NOMO-1 (cell line): ENCODE measurements around the gene NEK1.

Source experiments
- DNase-seq, 2 experiments: peaks; one replicate each; lab custom pipeline; 2025; ENCODE audit not compliant: unreplicated experiment in 2 of 2; lab: John Stamatoyannopoulos, UW

NEK1 gene

GRCh38 chr4:169383724-169384123 lies 228.7 kb downstream of the NEK1 start:
- no peak for DNase-seq

DNA sequence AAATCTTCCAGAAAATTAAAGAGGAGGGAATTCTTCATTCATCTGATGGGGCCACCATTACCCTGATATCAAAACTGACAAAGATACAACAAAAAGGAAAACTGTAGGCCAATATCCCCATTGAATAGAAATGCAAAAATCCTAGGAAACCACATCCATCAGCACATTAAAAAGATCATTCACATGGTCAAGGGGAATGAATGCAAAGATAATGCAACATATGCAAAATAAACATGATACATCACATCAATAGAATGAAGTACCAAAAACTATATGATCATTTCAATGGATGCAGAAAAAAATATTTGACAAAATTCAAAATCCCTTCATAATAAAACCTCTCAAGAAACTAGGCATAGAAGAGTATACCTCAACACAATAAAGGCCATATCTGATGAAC lies 232.7 kb downstream of the NEK1 start:
- no peak for DNase-seq

GRCh38 chr4:169377367-169377766 lies 235.0 kb downstream of the NEK1 start:
- no peak for DNase-seq

DNA sequence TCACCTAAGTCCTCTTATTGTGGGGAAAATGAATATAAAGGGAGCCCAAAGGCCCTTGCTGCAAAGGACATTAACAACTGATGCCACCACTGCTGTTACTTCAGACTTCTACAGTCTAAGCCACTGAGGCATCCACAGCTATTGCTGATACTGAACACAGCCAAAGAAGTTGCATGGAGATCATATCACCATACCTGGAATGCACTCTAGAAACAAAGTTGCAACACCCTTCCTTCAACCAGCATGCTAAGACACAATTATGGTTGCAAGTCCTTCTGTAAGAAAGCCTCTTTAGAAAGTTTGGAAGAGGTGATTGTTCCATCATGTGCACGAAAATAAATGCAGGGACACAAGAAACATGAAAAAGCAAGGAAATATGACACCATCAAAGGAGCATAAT lies 236.0 kb downstream of the NEK1 start:
- no peak for DNase-seq

DNA sequence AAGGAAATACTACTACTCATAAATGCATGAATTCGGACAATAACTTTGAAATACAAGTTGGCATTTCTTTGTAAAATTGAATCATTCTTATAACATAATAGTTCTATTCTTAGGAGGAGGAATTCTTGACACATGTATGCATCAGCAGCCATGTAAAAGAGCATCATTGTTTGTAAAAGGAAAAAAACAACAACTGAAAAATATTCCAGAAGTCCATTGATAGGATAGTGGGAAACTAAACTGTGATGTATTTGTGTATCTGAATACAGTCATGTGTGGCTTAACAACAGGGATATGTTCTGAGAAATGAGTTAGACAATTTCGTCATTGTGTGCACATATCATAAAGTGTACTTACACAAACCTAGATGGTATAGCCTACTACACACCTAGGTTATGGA lies 239.6 kb downstream of the NEK1 start:
- no peak for DNase-seq

- DNase-seq: no peak
These were observed 242.7 kb downstream of the NEK1 start for GRCh38 chr4:169369634-169370033.

DNA sequence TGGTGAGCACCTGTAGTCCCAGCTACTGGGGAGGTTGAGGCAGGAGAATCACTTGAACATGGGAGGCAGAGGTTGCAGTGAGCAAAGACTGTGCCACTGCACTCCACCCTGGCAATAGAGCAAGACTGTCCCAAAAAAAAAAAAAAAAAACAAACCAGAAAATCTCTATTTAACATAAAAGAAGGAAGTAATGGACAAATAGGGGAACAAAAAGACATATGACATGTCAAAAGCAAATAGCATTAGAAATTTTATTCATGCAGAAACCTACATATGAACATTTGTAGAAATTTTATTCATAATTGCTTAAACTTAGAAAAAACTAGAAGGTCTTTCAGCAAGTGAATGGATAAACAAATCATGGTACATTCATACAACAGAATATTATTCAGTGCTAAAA lies 244.6 kb downstream of the NEK1 start:
- peak in 1 of 2 experiments; percentile 50 for DNase-seq

- no peak for DNase-seq
These were observed 245.6 kb downstream of the NEK1 start for GRCh38 chr4:169366821-169367220.

DNA sequence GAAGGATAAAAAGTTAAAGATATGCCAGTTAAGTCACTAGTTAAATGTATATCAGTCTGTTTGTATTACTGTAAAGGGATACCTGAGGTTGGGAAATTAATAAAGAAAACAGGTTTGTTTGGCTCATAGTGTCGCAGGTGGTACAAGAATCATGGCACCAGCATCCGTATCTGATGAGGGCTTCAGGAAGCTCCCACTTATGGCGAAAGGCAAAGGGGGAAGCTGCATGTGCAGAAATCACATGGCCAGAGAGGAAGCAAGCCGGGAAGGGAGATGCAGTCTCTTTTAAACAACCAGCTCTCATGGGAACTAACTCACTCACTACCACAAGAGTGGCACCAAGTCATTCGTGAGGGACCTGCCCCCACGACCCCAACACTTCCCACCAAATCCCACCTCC lies 249.8 kb downstream of the NEK1 start:
- peak in 1 of 2 experiments; percentile 25 for DNase-seq

DNA sequence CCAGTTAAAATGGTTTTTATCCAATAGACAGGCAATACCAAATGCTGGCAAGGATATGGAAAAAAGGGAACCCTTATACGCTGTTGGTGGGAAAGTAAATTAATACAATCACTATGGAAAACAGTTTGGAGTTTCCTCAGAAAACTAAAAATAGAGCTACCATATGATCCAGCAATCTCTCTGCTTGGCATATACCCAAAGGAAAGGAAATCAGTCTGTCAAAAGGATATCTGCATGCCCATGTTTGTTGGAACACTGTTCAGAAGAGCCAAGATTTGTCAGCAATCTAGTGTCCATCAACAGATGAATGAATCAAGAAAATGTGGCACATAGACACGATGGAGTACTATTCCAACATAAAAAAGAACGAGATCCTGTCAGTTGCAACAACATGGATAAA lies 250.6 kb downstream of the NEK1 start:
- DNase-seq: no peak

- DNase-seq: no peak
These were observed 252.4 kb downstream of the NEK1 start for GRCh38 chr4:169359961-169360360.

- DNase-seq: no peak
These were observed 260.0 kb downstream of the NEK1 start for GRCh38 chr4:169352360-169352759.

DNA sequence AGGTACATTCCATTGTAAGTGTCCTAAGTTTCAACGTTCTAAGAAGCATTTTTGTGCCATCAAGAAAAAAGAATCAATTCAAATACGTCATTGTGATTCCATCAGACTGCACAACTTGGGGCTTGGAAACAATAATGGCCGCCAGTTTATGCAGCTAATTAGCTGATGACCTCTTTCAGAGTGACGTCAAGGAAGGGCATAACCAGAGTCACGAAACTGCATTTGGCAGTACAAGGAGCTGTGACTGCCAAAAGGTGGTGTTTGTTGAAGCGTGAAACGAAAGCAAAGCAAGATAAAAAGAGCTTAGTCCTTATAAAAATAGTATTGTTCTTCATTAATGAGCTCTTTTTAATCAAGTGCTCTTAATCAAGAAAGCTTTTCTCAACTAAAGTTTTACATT lies 260.5 kb downstream of the NEK1 start:
- DNase-seq: no peak

DNA sequence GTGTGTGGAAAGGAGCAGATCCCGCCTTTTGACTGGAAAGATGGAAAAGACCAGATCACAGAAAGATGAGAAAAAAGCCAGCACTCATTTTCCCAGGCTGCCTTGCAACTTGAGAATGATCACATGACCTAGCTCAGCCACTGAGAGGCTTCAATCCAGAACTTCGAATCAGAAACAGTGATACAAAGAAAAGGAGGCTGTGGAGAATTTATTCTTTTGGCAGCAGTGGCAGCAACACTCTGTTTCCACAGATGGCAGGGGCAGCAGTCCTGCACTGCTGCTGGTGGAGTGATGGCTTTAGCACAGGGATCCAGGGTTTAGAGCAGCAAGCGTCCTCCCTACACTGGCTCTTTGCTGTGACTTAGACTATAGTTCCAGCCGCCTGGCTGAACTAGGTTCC lies 263.8 kb downstream of the NEK1 start:
- DNase-seq: no peak

- DNase-seq: no peak
These were observed 265.5 kb downstream of the NEK1 start for GRCh38 chr4:169346840-169347239.

DNA sequence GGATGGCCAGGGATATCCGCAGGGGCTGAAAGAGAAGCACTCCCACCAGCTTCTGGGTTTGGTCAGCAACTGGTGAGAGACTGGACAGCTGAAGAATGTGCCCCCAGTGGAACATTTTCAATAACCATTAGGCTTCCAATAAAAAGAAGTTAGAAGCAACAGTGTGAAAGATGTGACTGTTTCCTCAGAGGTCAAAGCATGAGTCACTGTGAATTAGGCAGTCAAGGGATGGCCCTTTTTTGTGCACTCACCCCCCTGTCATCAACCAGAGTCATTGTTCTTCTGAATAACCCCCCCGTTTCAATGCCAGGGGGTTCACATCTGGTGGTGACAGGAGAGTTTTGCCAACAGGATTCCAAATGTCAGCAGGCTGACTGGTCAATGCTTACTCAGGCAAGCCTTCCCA lies 267.1 kb downstream of the NEK1 start:
- DNase-seq: no peak
